ENCODE results near the gene TMEM131.

The TMEM131 gene

DNA sequence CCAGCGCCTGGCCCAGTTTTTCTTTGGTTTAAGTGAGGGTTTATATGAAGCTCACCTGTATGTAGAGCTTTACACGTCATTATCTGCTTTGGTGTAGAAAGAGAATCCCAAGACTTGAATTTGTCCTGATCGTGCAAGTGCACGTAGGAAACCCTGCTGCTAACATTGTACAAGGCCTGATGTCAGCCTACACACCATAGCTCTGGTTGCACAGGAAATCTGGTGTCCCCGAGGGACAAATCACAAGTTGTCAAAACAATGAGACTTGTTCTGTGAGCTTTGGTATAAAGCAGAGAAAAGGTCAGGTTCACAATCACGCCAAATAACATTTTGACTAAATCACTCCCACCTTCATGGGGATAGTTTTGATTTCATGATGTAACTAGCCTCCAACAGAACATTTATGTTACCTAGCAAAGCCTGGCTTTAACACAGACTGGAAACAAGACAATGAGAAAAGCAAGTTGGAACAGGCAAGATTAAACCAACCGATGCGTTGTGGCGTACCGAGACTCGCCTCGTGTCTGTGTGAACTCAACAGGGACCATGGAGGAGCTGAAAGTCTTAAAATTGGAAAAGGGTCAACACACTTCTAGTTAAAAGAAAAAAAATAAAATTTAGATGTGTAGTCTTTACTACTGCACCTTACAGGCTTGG, 240.9 kb downstream of the TMEM131 start:
- DNase-seq: no peak

DNA sequence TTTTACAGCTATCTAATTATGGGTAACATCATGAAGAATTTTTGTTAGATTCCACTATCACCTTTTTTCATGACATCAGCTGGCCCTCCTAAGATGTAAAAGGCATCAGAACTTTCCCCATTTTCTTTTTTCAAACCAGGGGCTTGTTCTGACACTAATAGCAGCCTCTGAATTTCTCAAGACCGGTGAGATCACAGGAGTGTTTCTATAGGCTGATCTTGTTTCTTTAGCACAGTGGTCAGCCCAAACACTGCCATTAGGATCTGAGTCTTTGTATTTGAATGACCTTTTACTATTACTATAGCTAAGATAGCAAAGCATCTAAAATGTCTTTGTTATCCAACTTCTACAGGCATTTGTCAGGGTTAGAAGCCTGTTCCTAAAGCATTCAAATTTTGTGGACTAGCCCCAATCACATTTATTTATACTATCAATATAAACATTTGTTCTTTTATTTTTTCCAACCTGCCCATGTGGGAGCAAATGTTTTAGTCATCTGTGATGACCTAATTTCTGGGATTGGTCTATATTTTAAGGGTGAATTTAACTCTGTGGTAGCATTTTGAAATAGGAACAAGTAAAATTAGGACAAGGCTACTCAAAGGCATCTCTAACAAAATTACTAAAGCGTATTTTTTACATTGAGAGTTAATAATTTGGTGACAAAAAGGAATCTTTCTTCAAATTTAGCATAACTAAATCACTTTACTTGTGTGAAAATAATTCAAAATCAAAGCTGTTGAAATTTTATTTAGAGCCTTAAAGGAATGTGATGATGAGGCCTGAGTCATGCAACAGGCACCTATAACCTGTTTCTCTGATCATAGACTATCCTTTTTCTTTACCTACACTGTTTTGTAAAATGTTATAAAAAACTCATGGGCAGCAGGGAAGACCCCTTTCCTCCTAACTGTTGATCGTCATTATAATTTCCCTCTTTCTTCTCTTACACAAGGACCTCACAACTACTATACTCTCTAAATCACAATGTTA, 243.1 kb downstream of the TMEM131 start:
- DNase-seq: no peak

DNA sequence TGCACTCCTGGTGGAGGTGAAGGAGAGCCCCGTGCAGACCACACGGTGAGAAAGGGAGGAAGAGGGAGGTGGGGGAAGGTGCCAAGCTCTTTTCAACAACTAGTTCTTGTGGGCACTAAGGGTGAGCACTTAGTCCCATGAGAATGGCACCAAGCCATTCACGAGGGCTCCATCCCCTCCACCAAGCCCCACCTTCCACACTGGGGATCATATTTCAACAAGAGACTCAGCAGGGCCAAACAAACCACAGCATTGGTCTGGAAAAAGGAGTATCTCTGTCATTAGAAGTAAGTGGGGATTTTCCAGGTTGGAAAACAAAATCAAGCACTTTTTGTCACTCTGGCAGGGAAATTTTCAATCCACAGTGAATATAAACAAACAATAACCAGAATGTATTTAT, 244.0 kb downstream of the TMEM131 start:
- DNase-seq: peak; percentile 21

DNA sequence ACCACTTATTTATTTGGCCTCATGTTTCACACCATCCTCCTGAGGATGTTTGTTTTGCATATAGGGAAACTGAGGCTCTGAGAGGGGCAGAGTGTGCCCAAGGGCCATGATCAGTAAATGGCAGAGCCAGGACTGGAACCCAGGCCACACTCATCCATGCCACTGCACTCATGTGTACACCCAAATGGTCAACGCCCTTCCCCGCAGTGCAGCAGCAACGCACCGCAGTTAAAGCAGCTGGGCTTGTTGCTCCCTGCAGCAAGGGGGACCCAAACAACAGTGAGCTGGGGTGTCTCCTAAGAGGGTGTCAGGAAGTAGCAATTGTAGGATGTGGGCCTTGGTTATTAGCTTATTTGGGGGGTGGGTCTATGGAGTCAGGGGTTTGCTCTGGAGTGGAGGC, 245.7 kb downstream of the TMEM131 start:
- no peak for DNase-seq

DNA sequence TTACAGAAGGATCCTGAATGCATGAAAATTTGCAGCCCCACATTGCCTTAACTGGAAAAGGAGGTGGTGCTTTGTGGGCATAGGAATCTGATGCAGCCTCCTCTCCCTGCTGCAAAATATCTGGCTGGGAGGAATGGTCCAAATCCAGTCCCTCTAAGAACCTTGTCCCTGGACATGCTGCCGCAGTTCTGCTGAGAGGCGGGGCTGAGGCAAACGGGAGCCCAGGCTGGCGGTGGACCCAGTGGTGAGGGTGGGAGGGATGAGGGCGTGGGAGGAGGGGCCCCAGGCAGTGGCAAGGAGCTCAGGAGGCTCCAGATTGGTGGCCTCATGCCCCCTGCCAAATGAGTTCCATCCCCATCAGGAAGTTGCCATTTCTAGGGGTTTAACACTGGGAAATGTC, 246.2 kb downstream of the TMEM131 start:
- DNase-seq: no peak

- peak; percentile 39 for DNase-seq
Observed at GRCh38 chr2:97747716-97748115, 248.0 kb downstream of the TMEM131 start.

DNA sequence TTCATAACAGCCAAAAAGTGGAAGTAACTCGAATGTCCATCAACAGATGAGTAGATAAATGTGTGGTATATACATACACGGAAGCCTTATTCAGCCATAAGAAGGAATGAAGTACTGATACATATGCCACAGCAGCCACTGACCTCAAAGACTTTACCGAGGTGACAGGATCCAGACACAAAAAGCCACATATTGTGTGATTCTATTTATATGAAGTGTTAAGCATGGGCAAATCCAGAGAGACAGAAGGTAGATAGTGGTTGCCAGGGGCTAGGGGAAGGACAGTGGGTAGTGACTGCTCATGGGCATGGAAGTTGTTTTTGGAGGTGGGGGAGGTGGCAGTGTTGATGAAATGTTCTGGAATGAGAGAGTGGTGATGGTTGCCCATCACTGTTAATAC, 248.5 kb downstream of the TMEM131 start:
- DNase-seq: no peak

- no peak for DNase-seq
Observed at GRCh38 chr2:97745474-97746174, 250.1 kb downstream of the TMEM131 start.

DNA sequence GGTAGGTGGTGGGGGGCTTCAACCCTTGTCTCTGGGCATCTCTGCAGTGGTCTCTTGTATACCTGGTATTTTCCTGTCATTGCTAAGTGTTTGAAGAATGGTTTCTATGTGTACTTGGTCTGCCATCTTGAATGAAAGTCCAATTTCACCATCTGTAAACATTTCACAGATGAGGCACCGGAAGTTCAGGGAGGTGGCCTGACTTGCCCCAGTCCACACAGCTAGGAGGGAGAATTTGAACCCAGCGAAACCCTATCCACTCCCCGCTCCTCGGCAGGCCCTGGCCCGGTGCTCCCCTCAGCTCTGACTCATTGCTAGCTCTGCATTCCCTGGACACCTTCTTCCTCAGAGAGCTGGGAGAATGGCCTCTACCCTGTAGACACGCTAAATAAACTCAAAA, 251.8 kb downstream of the TMEM131 start:
- DNase-seq: no peak

- no peak for DNase-seq
Observed at GRCh38 chr2:97742381-97742847, 253.3 kb downstream of the TMEM131 start.

DNA sequence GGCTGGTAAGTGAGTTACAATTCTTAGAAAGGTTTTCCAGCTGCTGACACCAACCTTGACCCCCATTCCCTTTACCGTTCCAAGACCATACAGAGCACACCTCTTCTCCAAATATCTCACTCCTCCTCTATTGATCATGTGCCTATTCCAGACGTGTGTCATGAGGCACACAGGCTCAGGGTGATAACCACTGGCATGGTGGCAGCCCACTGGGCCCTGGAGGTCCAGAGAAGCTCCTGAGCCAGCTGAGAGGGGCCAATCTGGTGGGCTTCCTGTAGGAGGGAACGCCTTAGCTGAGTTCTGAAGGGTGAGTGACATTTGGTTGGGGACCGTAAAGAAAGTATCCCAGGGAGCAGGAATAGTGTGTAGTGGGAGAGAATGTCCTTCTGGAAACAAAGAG, 254.1 kb downstream of the TMEM131 start:
- no peak for DNase-seq

- DNase-seq: no peak
Observed at GRCh38 chr2:97741251-97741650, 254.5 kb downstream of the TMEM131 start.

- peak; percentile 41 for DNase-seq
Observed at GRCh38 chr2:97740590-97741182, 255.1 kb downstream of the TMEM131 start.

- no peak for DNase-seq
Observed at GRCh38 chr2:97739893-97740245, 255.9 kb downstream of the TMEM131 start.

GRCh38 chr2:97739020-97739892, 256.5 kb downstream of the TMEM131 start:
- no peak for DNase-seq

GRCh38 chr2:97738179-97739019, 257.3 kb downstream of the TMEM131 start:
- no peak for DNase-seq

DNA sequence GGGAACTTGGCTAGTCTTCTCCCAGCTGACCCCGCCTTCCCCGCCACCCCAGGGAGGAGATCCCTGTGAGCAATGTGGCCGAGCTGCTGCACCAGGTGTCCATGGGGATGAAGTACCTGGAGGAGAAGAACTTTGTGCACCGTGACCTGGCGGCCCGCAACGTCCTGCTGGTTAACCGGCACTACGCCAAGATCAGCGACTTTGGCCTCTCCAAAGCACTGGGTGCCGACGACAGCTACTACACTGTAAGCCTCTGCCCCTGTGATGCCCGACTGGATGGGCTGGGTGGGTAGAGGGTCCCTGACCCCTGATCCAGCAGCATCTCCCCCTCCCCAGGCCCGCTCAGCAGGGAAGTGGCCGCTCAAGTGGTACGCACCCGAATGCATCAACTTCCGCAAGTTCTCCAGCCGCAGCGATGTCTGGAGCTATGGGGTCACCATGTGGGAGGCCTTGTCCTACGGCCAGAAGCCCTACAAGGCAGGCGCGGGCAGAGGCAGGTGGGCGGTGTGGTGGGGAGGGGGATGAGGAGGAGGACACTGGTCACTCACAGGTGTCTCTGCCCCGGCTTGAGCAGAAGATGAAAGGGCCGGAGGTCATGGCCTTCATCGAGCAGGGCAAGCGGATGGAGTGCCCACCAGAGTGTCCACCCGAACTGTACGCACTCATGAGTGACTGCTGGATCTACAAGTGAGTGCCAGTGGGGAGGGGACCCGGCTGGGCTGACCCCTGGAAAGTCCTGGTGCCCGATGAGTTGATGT, 258.1 kb downstream of the TMEM131 start:
- DNase-seq: no peak

DNA sequence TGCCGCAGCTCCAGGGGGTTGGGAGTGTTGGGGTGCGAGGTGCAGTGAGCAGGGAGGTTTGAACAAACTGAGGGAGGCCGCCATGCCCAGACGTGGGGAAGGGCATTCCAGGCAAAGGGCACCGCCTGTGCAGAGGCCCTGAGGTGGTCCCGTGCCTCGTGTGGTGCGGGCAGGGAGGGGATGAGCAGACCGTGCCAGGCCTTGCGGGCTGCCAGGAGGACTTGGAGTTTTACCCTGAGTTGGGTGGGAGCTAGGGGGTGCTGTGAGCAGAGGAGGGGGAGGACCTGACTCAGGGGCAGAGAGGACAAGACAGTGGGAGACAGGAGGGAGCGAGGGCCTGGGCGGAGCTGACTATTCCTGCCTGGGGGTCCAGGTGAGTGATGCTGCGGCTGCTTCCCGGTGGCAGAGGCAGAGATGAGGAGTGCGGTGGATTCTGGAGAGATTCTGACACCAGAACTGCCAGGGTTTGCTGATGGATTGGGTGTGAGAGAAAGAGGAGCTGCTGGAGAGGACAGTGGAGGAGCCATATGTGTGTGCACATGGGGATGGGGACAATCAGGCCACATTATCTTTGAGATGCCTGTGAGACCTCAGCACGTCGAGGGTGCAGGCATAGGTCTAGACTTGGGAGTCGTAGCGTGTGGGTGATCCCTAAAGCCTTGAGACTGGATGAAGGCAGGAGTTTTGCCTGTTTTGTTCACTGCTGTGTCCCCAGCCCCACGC, 259.0 kb downstream of the TMEM131 start:
- no peak for DNase-seq

DNA sequence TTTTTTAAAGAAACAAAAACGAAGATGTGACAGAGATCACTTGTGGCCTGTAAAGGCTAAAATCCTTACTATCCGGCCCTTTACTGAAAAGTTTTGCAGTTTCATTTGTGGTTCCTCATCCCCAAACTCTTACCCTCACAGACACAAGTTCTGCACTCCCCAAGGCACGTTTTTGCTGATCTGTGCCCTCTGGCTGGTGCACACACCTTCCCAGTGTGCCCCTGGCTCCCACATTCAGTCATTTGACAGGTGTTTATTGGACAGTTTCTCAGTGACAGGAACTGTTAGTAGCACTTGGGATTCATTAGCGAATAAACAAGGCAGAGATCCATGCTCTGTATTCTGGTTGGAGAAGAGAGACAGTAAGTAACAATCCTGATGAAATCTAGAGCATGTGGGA, 259.6 kb downstream of the TMEM131 start:
- no peak for DNase-seq

- no peak for DNase-seq
Observed at GRCh38 chr2:97735161-97735561, 260.6 kb downstream of the TMEM131 start.
